Occipital lobe (tissue), 2 donors: ENCODE data around the gene RHBDD1. TPM values are rescaled to one million over a fixed set of nuclear protein-coding genes. Genes with fewer than 3 reads are reported as not detected.

ENCODE experiments used
- DNase-seq: peaks from one replicate; lab custom pipeline; 2025; lab: John Stamatoyannopoulos, UW
- total RNA-seq: library from RNA; depleted of rRNA; stranded (reverse); fragments of >200 nt; gene quantifications from one replicate; pipeline ENCODE4 v1.2.3, GENCODE V29; 2014

The RHBDD1 gene
- total RNA-seq, 1 donor from 2014 or later = 89.4 TPM

GRCh38 chr2:226885769-226886435 is 50.0 kb downstream of the RHBDD1 start:
- DNase-seq = no peak

GRCh38 chr2:226887940-226888339 is 52.1 kb downstream of the RHBDD1 start:
- no peak for DNase-seq

GRCh38 chr2:226888378-226888965 is 52.6 kb downstream of the RHBDD1 start:
- no peak for DNase-seq

GRCh38 chr2:226888971-226889370 is 53.1 kb downstream of the RHBDD1 start:
- no peak for DNase-seq

GRCh38 chr2:226890286-226890685 is 54.4 kb downstream of the RHBDD1 start:
- DNase-seq = no peak

- DNase-seq = no peak
Observed at GRCh38 chr2:226891780-226892590, 56.1 kb downstream of the RHBDD1 start.

GRCh38 chr2:226892729-226893128 is 56.9 kb downstream of the RHBDD1 start:
- DNase-seq = no peak

- DNase-seq = no peak
Observed at GRCh38 chr2:226893216-226893615, 57.4 kb downstream of the RHBDD1 start.

GRCh38 chr2:226894752-226895151 is 58.9 kb downstream of the RHBDD1 start:
- DNase-seq = no peak

- DNase-seq = no peak
Observed at GRCh38 chr2:226895579-226895978, 59.7 kb downstream of the RHBDD1 start.

GRCh38 chr2:226898121-226898520 is 62.3 kb downstream of the RHBDD1 start:
- DNase-seq = no peak

GRCh38 chr2:226898897-226899296 is 63.0 kb downstream of the RHBDD1 start:
- DNase-seq = no peak

GRCh38 chr2:226902041-226902966 is 66.5 kb downstream of the RHBDD1 start:
- DNase-seq = no peak

- no peak for DNase-seq
Observed at GRCh38 chr2:226903179-226903578, 67.3 kb downstream of the RHBDD1 start.

- DNase-seq = no peak
Observed at GRCh38 chr2:226904592-226904991, 68.7 kb downstream of the RHBDD1 start.

GRCh38 chr2:226905718-226906117 is 69.9 kb downstream of the RHBDD1 start:
- DNase-seq = no peak

GRCh38 chr2:226906163-226906693 is 70.4 kb downstream of the RHBDD1 start:
- no peak for DNase-seq

- no peak for DNase-seq
Observed at GRCh38 chr2:226909126-226909525, 73.3 kb downstream of the RHBDD1 start.

GRCh38 chr2:226909836-226910235 is 74.0 kb downstream of the RHBDD1 start:
- no peak for DNase-seq

GRCh38 chr2:226910384-226910783 is 74.5 kb downstream of the RHBDD1 start:
- no peak for DNase-seq

- DNase-seq = no peak
Observed at GRCh38 chr2:226911932-226912331, 76.1 kb downstream of the RHBDD1 start.
